ENCODE results near the gene BIRC2. TPM values are rescaled to one million over a fixed set of nuclear protein-coding genes. Genes with fewer than 3 reads are reported as not detected.

The BIRC2 gene
- total and polyA plus RNA-seq, 3 experiments from 2014 or later: 35.2 to 42.8 (median 40.3) TPM

GRCh38 chr11:102306817-102307726 is 39.9 kb upstream of the BIRC2 start:
- H3K4me1 ChIP-seq (ENCODE audit: insufficient read depth, low read length): peaks cover 58% of the 10 kb centered on the region

DNA sequence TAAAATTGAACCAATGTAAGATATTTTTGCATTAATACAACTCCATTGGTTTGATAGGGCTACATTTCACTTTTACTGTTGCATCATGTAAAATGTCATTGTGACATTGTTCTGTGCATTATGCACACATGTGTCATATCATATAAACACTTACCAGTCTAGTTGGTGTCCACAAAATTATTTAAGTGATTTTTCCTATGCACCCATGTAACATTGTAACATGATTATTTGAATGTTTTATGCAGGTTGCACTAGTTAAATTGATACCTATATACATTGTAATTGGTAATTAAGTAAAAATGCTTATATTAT is 39.3 kb upstream of the BIRC2 start:
- H3K27ac Mint-ChIP-seq: peak overlapping the region in 1 of 8 donors; percentile 87
- no peak overlapping the region for H3K27ac ChIP-seq (ENCODE audit: low read depth, low read length)
- H3K4me1 ChIP-seq (ENCODE audit: insufficient read depth, low read length): peaks cover 52% of the 10 kb centered on the region
- H3K4me3 ChIP-seq (ENCODE audit: low read length): no peak overlapping the region
- CTCF ChIA-PET: interaction anchor here (0.8 to 4.6 kb wide), 7 partner anchors 8 to 305 kb away, joined by 3 to 34 read pairs (median 10); partner anchors contain the start of gene BIRC3
- no peak overlapping the region for H3K4me3 Mint-ChIP-seq
- H3K36me3 ChIP-seq (ENCODE audit: insufficient read depth, low read length): no peaks in the 10 kb centered on the region
- POLR2A ChIA-PET: interaction anchor here (0.6 to 2.0 kb wide), 3 partner anchors 9 to 14 kb away, joined by 3 to 9 read pairs (median 3); no protein-coding TSS in a partner anchor
- H3K4me1 Mint-ChIP-seq: peaks cover 46 to 77% (median 75%) of the 10 kb centered on the region in 3 donors
- no peaks in the 10 kb centered on the region for H3K27me3 Mint-ChIP-seq
- DNase-seq: no peak
- peaks cover 3 to 11% (median 6%) of the 10 kb centered on the region in 5 donors for H3K9me3 Mint-ChIP-seq
- no peaks in the 10 kb centered on the region for H3K27me3 ChIP-seq (ENCODE audit: insufficient read depth, low read length, poor library complexity, severe bottlenecking)
- peaks cover 3% of the 10 kb centered on the region for H3K9me3 ChIP-seq (ENCODE audit: low read length)
- peaks cover 0 to 7% (median 3%) of the 10 kb centered on the region in 3 donors for H3K36me3 Mint-ChIP-seq

More at GRCh38 chr11:102306817-102307726, 39.9 kb upstream of the BIRC2 start:
- no peak overlapping the region for H3K27ac ChIP-seq (ENCODE audit: low read depth, low read length)
- peak overlapping the region; percentile 41 to 78 (median 51) for H3K4me3 Mint-ChIP-seq
- H3K9me3 ChIP-seq (ENCODE audit: low read length): peaks cover 9% of the 10 kb centered on the region
- peak in 4 of 5 donors; percentile 22 to 74 (median 64) for DNase-seq
- H3K27ac Mint-ChIP-seq: peak overlapping the region; percentile 76 to 99 (median 90)
- H3K36me3 Mint-ChIP-seq: peaks cover 0 to 7% (median 3%) of the 10 kb centered on the region in 3 donors
- peaks cover 3 to 11% (median 6%) of the 10 kb centered on the region in 5 donors for H3K9me3 Mint-ChIP-seq
- ChIA-PET POLR2A (interaction anchor here (0.6 to 2.0 kb wide), 4 partner anchors 9 to 13 kb away, joined by 3 to 9 read pairs (median 5); no protein-coding TSS in a partner anchor), CTCF (interaction anchor here (0.9 to 4.6 kb wide), 8 partner anchors 9 to 192 kb away, joined by 3 to 38 read pairs (median 12); partner anchors contain the start of gene BIRC3)
- H3K27me3 Mint-ChIP-seq: no peaks in the 10 kb centered on the region
- peaks cover 46 to 75% (median 75%) of the 10 kb centered on the region in 3 donors for H3K4me1 Mint-ChIP-seq
- no peaks in the 10 kb centered on the region for H3K27me3 ChIP-seq (ENCODE audit: insufficient read depth, low read length, poor library complexity, severe bottlenecking)
- H3K4me3 ChIP-seq (ENCODE audit: low read length): peak overlapping the region; percentile 23
- H3K36me3 ChIP-seq (ENCODE audit: insufficient read depth, low read length): no peaks in the 10 kb centered on the region

DNA sequence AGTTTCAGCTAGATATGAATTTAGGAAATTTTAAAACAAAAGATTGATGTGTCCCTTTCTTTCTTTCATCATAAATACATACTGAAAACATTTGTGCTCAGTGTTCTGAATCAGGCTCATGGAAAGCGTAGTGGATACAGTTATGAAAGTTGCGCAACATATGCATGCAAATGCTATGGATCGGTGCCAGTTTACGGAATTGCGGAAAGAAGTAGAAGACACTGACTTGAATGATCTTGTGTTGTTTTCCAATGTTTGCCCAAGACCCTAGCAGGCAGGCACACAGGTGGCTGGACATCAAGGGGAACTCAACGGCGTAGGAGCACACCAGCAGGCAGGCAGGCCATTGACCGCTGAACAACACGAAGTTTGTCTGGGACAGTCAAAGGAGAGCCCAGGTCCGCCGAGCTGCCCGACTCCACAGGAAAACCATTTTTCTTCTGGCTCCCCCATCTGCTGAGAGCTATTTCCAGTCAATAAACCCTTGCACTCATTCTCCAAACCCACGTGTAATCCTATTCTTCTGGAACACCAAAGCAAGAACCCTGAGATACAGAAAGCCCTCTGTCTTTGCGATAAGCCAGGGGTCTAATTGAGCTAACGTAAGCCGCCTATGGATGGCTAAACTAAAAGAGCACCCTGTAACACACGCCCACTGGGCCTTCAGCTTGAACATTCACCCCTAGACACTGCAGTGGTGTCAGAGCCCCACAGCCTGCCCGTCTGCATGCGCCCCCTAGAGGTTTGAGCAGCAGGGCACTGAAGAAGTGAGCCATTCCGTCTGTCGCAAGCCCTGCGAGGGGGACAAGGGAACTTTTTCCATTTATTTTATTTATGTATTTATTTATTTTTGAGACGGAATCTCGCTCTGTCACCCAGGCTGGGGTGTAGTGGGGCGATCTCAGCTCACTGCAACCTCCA is 37.1 kb upstream of the BIRC2 start:
- Mint-ChIP-seq H3K36me3 (no peaks in the 10 kb centered on the region), H3K27ac (peak overlapping the region in 2 of 8 donors; percentile 62 to 68), H3K9me3 (no peaks in the 10 kb centered on the region), H3K27me3 (no peaks in the 10 kb centered on the region), H3K4me1 (peaks cover 50 to 81% (median 75%) of the 10 kb centered on the region in 3 donors), H3K4me3 (peak overlapping the region in 1 of 7 donors; percentile 65)
- Histone ChIP-seq H3K4me1 (ENCODE audit: insufficient read depth, low read length) (peaks cover 56% of the 10 kb centered on the region), H3K36me3 (ENCODE audit: insufficient read depth, low read length) (no peaks in the 10 kb centered on the region), H3K4me3 (ENCODE audit: low read length) (no peak overlapping the region), H3K9me3 (ENCODE audit: low read length) (no peaks in the 10 kb centered on the region), H3K27ac (ENCODE audit: low read depth, low read length) (no peak overlapping the region), H3K27me3 (ENCODE audit: insufficient read depth, low read length, poor library complexity, severe bottlenecking) (no peaks in the 10 kb centered on the region)
- POLR2A ChIA-PET: interaction anchor here (1.5 kb wide), 1 partner anchor 16 kb away, joined by 3 read pairs; no protein-coding TSS in a partner anchor
- CTCF ChIA-PET: interaction anchor here (1.1 to 5.6 kb wide), 6 partner anchors 10 to 32 kb away, joined by 3 to 45 read pairs (median 8); no protein-coding TSS in a partner anchor
- no peak for DNase-seq

GRCh38 chr11:102312667-102313066 is 34.3 kb upstream of the BIRC2 start:
- Mint-ChIP-seq H3K4me3 (peak overlapping the region in 6 of 7 donors; percentile 57 to 83 (median 78)), H3K9me3 (peaks cover 0 to 2% (median 0%) of the 10 kb centered on the region in 5 donors), H3K27ac (peak overlapping the region; percentile 88 to 100 (median 98)), H3K27me3 (peaks cover 0 to 3% of the 10 kb centered on the region in 2 donors), H3K4me1 (peaks cover 42 to 74% (median 67%) of the 10 kb centered on the region in 3 donors), H3K36me3 (peaks cover 0 to 8% (median 0%) of the 10 kb centered on the region in 3 donors)
- ChIA-PET POLR2A (interaction anchor here (0.9 kb wide), 1 partner anchor 13 kb away, joined by 3 read pairs; no protein-coding TSS in a partner anchor), CTCF (interaction anchor here (3.5 to 5.6 kb wide), 2 partner anchors 12 to 18 kb away, joined by 11 to 45 read pairs; no protein-coding TSS in a partner anchor)
- H3K36me3 ChIP-seq (ENCODE audit: insufficient read depth, low read length): no peaks in the 10 kb centered on the region
- H3K4me1 ChIP-seq (ENCODE audit: insufficient read depth, low read length): peaks cover 48% of the 10 kb centered on the region
- no peaks in the 10 kb centered on the region for H3K9me3 ChIP-seq (ENCODE audit: low read length)
- DNase-seq: no peak
- no peak overlapping the region for H3K4me3 ChIP-seq (ENCODE audit: low read length)
- no peaks in the 10 kb centered on the region for H3K27me3 ChIP-seq (ENCODE audit: insufficient read depth, low read length, poor library complexity, severe bottlenecking)
- H3K27ac ChIP-seq (ENCODE audit: low read depth, low read length): no peak overlapping the region

- POLR2A ChIA-PET: no interaction called here
- Histone ChIP-seq H3K36me3 (ENCODE audit: insufficient read depth, low read length) (no peaks in the 10 kb centered on the region), H3K4me1 (ENCODE audit: insufficient read depth, low read length) (peaks cover 41% of the 10 kb centered on the region), H3K9me3 (ENCODE audit: low read length) (no peaks in the 10 kb centered on the region), H3K27me3 (ENCODE audit: insufficient read depth, low read length, poor library complexity, severe bottlenecking) (no peaks in the 10 kb centered on the region), H3K27ac (ENCODE audit: low read depth, low read length) (peak overlapping the region; percentile 27), H3K4me3 (ENCODE audit: low read length) (peak overlapping the region; percentile 53)
- H3K9me3 Mint-ChIP-seq: peaks cover 0 to 2% (median 0%) of the 10 kb centered on the region in 5 donors
- peaks cover 45 to 66% (median 66%) of the 10 kb centered on the region in 3 donors for H3K4me1 Mint-ChIP-seq
- peaks cover 0 to 13% (median 0%) of the 10 kb centered on the region in 3 donors for H3K36me3 Mint-ChIP-seq
- peak in 1 of 5 donors; percentile 39 for DNase-seq
- H3K4me3 Mint-ChIP-seq: peak overlapping the region; percentile 57 to 83 (median 78)
- CTCF ChIA-PET: interaction anchor here (1.1 to 5.6 kb wide), 4 partner anchors 11 to 29 kb away, joined by 3 to 45 read pairs (median 8); no protein-coding TSS in a partner anchor
- H3K27ac Mint-ChIP-seq: peak overlapping the region; percentile 88 to 100 (median 98)
- H3K27me3 Mint-ChIP-seq: peaks cover 0 to 3% of the 10 kb centered on the region in 2 donors
These were observed 33.6 kb upstream of the BIRC2 start for GRCh38 chr11:102313238-102313940.

DNA sequence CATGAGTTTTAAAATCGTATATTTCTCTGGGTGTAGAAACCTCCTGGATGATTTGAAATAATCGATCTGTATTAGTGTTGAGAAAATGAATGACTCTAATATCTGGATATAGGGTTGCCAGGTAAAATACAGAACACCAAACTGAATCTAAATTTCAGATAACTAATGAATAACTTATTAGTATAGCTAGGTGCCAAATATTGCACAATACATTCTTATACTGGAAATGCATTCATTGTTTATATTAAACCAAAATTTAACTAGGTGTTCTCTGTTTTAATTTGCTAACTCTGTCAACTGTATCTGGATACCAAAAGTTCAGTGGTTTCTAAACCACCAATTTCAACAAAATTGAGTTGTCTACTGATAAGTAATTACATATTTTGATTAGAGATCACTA is 32.2 kb upstream of the BIRC2 start:
- Histone ChIP-seq H3K27me3 (ENCODE audit: insufficient read depth, low read length, poor library complexity, severe bottlenecking) (no peaks in the 10 kb centered on the region), H3K4me3 (ENCODE audit: low read length) (no peak overlapping the region), H3K4me1 (ENCODE audit: insufficient read depth, low read length) (peaks cover 42% of the 10 kb centered on the region), H3K27ac (ENCODE audit: low read depth, low read length) (no peak overlapping the region), H3K9me3 (ENCODE audit: low read length) (no peaks in the 10 kb centered on the region), H3K36me3 (ENCODE audit: insufficient read depth, low read length) (no peaks in the 10 kb centered on the region)
- H3K27ac Mint-ChIP-seq: peak overlapping the region; percentile 84 to 100 (median 98)
- no peak for DNase-seq
- H3K36me3 Mint-ChIP-seq: peaks cover 0 to 25% (median 8%) of the 10 kb centered on the region in 3 donors
- CTCF ChIA-PET: interaction anchor here (0.9 to 5.6 kb wide), 6 partner anchors 8 to 27 kb away, joined by 3 to 45 read pairs (median 7); no protein-coding TSS in a partner anchor
- H3K4me3 Mint-ChIP-seq: peak overlapping the region in 4 of 7 donors; percentile 7 to 42 (median 37)
- peaks cover 0 to 3% of the 10 kb centered on the region in 2 donors for H3K27me3 Mint-ChIP-seq
- peaks cover 54 to 72% (median 64%) of the 10 kb centered on the region in 3 donors for H3K4me1 Mint-ChIP-seq
- POLR2A ChIA-PET: interaction anchor here (0.7 to 1.4 kb wide), 2 partner anchors 14 to 47 kb away, joined by 5 to 8 read pairs; no protein-coding TSS in a partner anchor
- H3K9me3 Mint-ChIP-seq: peaks cover 0 to 2% (median 0%) of the 10 kb centered on the region in 5 donors

Measured in CD8-positive, alpha-beta memory T cell (primary cell).